H1 (cell line): ENCODE measurements around the gene CDC42EP4.

Source experiments
- CTCF ChIP-seq, 3 experiments: IDR thresholded peaks; 1 replicate in 2 of 3; 2 replicates in 1 of 3; pipeline versions ENCODE4 v1.5.1 to v1.6.1; 2011; ENCODE audit warnings: low read length in 3 of 3, mild to moderate bottlenecking in 3 of 3, inconsistent platforms in 2 of 3, low read depth in 1 of 3, moderate library complexity in 1 of 3; ENCODE audit not compliant: insufficient read depth in 1 of 3; ENCODE audit errors: control extremely low read depth in 1 of 3
- EGR1 ChIP-seq: IDR thresholded peaks from 2 replicates; pipeline ENCODE4 v1.6.1; 2011; ENCODE audit warnings: low read depth, low read length, borderline replicate concordance
- GABPA ChIP-seq: IDR thresholded peaks from 2 replicates; pipeline ENCODE4 v1.6.1; 2011; ENCODE audit warnings: mild to moderate bottlenecking, low read length, moderate library complexity, borderline replicate concordance; ENCODE audit not compliant: insufficient read depth
- POLR2A ChIP-seq, 2 experiments: IDR thresholded peaks; 1 replicate in 1 of 2; 2 replicates in 1 of 2; pipeline ENCODE4 v1.6.1; 2011; ENCODE audit warnings: low read depth in 2 of 2, low read length in 2 of 2, mild to moderate bottlenecking in 2 of 2; ENCODE audit errors: control extremely low read depth in 1 of 2
- TEAD4 ChIP-seq: IDR thresholded peaks from 2 replicates; pipeline ENCODE4 v1.6.1; 2012; ENCODE audit warnings: low read depth, low read length, inconsistent platforms, mixed read lengths

GRCh38 chr17:73327676-73328075 lies 15.9 kb upstream of the CDC42EP4 start:
- TF ChIP-seq EGR1 (no peak), POLR2A (IDR thresholded peaks at IDR 0.05; ENCODE audit: control extremely low read depth in 1 of 2, low read depth in 2 of 2, low read length in 2 of 2) (no peak), CTCF (IDR thresholded peaks at IDR 0.05; ENCODE audit: control extremely low read depth in 1 of 3, insufficient read depth in 1 of 3, low read depth in 1 of 3, low read length in 3 of 3) (no peak), GABPA (no peak), TEAD4 (no peak)
